ENCODE data around the gene EXOC6.
"Not testable (repeated sequence)": the region's sequence is repeated elsewhere in the genome, so short reads cannot be mapped to it uniquely, and the experiment has no call there.

EXOC6 gene

DNA sequence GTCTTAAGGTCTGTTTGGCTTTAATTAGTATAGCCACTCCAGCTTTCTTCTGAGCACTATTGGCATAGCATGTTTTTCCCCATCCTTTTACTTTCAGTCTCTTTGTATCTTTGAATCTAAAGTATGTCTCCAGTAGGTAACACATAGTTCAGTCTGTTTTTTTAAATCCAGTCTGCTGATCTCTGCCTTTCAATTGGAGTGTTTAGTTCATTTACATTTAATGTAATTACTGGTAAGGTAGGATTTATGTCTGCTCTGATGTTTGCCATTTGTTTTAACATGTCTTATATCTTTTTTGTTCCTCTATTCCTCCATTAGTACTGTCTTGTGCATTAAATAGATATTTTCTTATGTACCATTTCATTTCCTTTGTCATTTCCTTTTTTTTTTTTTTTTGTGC is 72.5 kb downstream of the EXOC6 start:
- H3K4me3 ChIP-seq = no peak overlapping the region
- TF ChIP-seq FOXP2 (optimal IDR thresholded peaks at IDR 0.05; ENCODE audit: control extremely low read depth, extremely low read length, insufficient read depth) = no peak
- TF ChIP-seq POLR2AphosphoS5 (IDR thresholded peaks at IDR 0.05; ENCODE audit: borderline replicate concordance, low read depth, low read length) = no peak
- no peak for TF ChIP-seq EZH2 (IDR thresholded peaks at IDR 0.05)
- no peaks in the 10 kb centered on the region for H3K36me3 ChIP-seq (ENCODE audit: insufficient read depth, low read length)
- H3K9me3 ChIP-seq (ENCODE audit: low read depth, low read length) = no peaks in the 10 kb centered on the region
- DNase-seq (ENCODE audit: low read depth, low spot score) = no peak
- no peak overlapping the region for H3K27ac ChIP-seq
- H3K9ac ChIP-seq (ENCODE audit: insufficient read length) = no peak overlapping the region

GRCh38 chr10:92923416-92923815 is 75.1 kb downstream of the EXOC6 start:
- DNase-seq (ENCODE audit: low read depth, low spot score) = no peak
- TF ChIP-seq FOXP2 (optimal IDR thresholded peaks at IDR 0.05; ENCODE audit: control extremely low read depth, extremely low read length, insufficient read depth) (no peak), POLR2AphosphoS5 (IDR thresholded peaks at IDR 0.05; ENCODE audit: borderline replicate concordance, low read depth, low read length) (no peak), EZH2 (IDR thresholded peaks at IDR 0.05) (no peak)
- H3K9me3 ChIP-seq (ENCODE audit: low read depth, low read length) = no peaks in the 10 kb centered on the region
- H3K4me3 ChIP-seq = no peak overlapping the region
- H3K36me3 ChIP-seq (ENCODE audit: insufficient read depth, low read length) = no peaks in the 10 kb centered on the region
- H3K27ac ChIP-seq = no peak overlapping the region
- H3K9ac ChIP-seq (ENCODE audit: insufficient read length) = no peak overlapping the region

DNA sequence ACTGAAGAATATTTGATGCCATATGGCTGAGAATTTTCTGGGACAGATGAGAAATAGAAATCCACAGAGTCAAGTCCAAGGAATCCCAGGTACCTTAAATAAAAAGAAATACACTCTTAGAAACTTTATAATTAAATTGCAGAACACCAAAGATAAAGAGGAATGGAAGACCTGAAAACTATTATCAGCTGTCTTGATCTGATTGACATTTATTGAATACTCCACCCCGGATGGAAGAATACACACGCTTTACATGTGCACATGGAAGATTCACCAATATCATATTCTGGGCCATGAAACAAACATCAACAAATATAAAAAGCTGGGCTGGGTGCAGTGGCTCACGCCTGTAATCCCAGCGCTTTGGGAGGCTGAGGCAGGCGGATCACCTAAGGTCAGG is 81.6 kb downstream of the EXOC6 start:
- Histone ChIP-seq H3K27ac (no peak overlapping the region), H3K36me3 (ENCODE audit: insufficient read depth, low read length) (peaks cover 7% of the 10 kb centered on the region), H3K9ac (ENCODE audit: insufficient read length) (no peak overlapping the region), H3K4me3 (no peak overlapping the region), H3K9me3 (ENCODE audit: low read depth, low read length) (no peaks in the 10 kb centered on the region)
- no peak for DNase-seq (ENCODE audit: low read depth, low spot score)
- no peak for TF ChIP-seq EZH2 (IDR thresholded peaks at IDR 0.05)
- no peak for TF ChIP-seq FOXP2 (optimal IDR thresholded peaks at IDR 0.05; ENCODE audit: control extremely low read depth, extremely low read length, insufficient read depth)
- no peak for TF ChIP-seq POLR2AphosphoS5 (IDR thresholded peaks at IDR 0.05; ENCODE audit: borderline replicate concordance, low read depth, low read length)

DNA sequence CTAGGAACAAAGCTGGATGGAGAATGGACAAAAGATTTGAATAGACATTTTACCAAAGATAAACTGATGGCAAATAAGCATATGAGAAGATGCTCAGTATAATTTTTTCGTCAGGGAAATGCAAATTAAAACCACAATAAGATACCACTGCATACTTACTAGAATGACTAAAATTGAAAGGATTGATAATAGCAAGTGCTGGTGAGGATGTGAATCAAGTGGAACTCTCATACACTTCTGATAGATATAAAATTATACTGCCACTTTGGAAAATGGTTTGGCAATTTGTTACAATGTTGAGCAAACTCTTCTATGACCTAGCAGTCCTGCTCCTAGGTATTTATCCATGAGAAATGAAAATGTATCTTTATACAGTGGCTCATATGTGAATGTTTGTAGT is 83.3 kb downstream of the EXOC6 start:
- H3K9ac ChIP-seq (ENCODE audit: insufficient read length) = no peak overlapping the region
- peaks cover 7% of the 10 kb centered on the region for H3K36me3 ChIP-seq (ENCODE audit: insufficient read depth, low read length)
- no peaks in the 10 kb centered on the region for H3K9me3 ChIP-seq (ENCODE audit: low read depth, low read length)
- no peak overlapping the region for H3K27ac ChIP-seq
- H3K4me3 ChIP-seq = no peak overlapping the region
- TF ChIP-seq POLR2AphosphoS5 (IDR thresholded peaks at IDR 0.05; ENCODE audit: borderline replicate concordance, low read depth, low read length) (no peak), EZH2 (IDR thresholded peaks at IDR 0.05) (no peak), FOXP2 (optimal IDR thresholded peaks at IDR 0.05; ENCODE audit: control extremely low read depth, extremely low read length, insufficient read depth) (no peak)
- no peak for DNase-seq (ENCODE audit: low read depth, low spot score)

- DNase-seq (ENCODE audit: low read depth, low spot score) = no peak
- TF ChIP-seq EZH2 (IDR thresholded peaks at IDR 0.05) = no peak
- no peak for TF ChIP-seq POLR2AphosphoS5 (IDR thresholded peaks at IDR 0.05; ENCODE audit: borderline replicate concordance, low read depth, low read length)
- TF ChIP-seq FOXP2 (optimal IDR thresholded peaks at IDR 0.05; ENCODE audit: control extremely low read depth, extremely low read length, insufficient read depth) = no peak
- no peaks in the 10 kb centered on the region for H3K36me3 ChIP-seq (ENCODE audit: insufficient read depth, low read length)
- no peak overlapping the region for H3K4me3 ChIP-seq
- no peak overlapping the region for H3K27ac ChIP-seq
- H3K9ac ChIP-seq (ENCODE audit: insufficient read length) = no peak overlapping the region
- H3K9me3 ChIP-seq (ENCODE audit: low read depth, low read length) = no peaks in the 10 kb centered on the region
Measured at GRCh38 chr10:92937876-92938275, 89.6 kb downstream of the EXOC6 start.

DNA sequence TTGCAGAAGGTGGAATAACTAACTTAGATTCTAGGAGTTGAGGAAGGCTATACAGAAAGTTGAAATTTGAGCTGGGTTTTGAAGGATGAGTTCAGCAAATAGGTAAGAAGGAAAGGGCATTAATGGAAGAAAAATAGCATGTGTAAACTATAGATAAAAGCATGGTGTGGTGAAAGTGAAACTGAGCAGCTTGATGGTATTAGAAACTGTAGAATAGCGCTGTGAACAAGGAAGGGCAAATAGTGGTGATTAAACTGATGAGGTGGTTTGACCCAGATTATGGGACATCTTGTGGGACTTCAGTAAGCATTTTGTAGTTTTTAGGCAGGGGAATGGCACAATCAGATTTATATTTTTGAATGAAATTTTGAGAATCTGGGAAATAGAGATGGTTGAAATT is 90.5 kb downstream of the EXOC6 start:
- Histone ChIP-seq H3K4me3 (no peak overlapping the region), H3K9me3 (ENCODE audit: low read depth, low read length) (no peaks in the 10 kb centered on the region), H3K27ac (no peak overlapping the region), H3K9ac (ENCODE audit: insufficient read length) (no peak overlapping the region), H3K36me3 (ENCODE audit: insufficient read depth, low read length) (no peaks in the 10 kb centered on the region)
- no peak for DNase-seq (ENCODE audit: low read depth, low spot score)
- TF ChIP-seq POLR2AphosphoS5 (IDR thresholded peaks at IDR 0.05; ENCODE audit: borderline replicate concordance, low read depth, low read length) (no peak), FOXP2 (optimal IDR thresholded peaks at IDR 0.05; ENCODE audit: control extremely low read depth, extremely low read length, insufficient read depth) (no peak), EZH2 (IDR thresholded peaks at IDR 0.05) (no peak)

- Histone ChIP-seq H3K9me3 (ENCODE audit: low read depth, low read length) (no peaks in the 10 kb centered on the region), H3K9ac (ENCODE audit: insufficient read length) (no peak overlapping the region), H3K27ac (no peak overlapping the region), H3K4me3 (no peak overlapping the region), H3K36me3 (ENCODE audit: insufficient read depth, low read length) (no peaks in the 10 kb centered on the region)
- DNase-seq (ENCODE audit: low read depth, low spot score) = no peak
- TF ChIP-seq FOXP2 (optimal IDR thresholded peaks at IDR 0.05; ENCODE audit: control extremely low read depth, extremely low read length, insufficient read depth) (no peak), POLR2AphosphoS5 (IDR thresholded peaks at IDR 0.05; ENCODE audit: borderline replicate concordance, low read depth, low read length) (no peak), EZH2 (IDR thresholded peaks at IDR 0.05) (no peak)
Measured at GRCh38 chr10:92942226-92942625, 93.9 kb downstream of the EXOC6 start.

DNA sequence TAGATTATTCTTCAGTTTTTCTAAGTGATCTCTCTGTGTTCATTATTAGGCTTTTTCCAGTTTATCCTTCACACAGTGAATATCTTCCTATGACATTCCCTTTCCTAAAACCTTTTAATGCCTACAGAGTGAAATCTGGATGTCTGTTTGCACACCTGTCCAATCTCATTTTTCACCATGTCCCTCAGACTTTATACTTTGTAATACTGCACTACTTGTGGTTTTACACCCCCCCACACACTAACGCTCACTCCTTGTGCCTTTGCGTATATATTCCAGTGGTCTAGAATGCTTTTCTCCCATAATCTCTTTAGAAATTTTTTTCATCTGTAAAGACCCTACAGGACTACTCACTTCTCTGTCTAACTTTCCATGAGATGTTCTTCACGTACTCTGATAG is 98.2 kb downstream of the EXOC6 start:
- TF ChIP-seq POLR2AphosphoS5 (IDR thresholded peaks at IDR 0.05; ENCODE audit: borderline replicate concordance, low read depth, low read length) = no peak
- TF ChIP-seq FOXP2 (optimal IDR thresholded peaks at IDR 0.05; ENCODE audit: control extremely low read depth, extremely low read length, insufficient read depth) = no peak
- TF ChIP-seq EZH2 (IDR thresholded peaks at IDR 0.05) = no peak
- no peaks in the 10 kb centered on the region for H3K36me3 ChIP-seq (ENCODE audit: insufficient read depth, low read length)
- H3K9ac ChIP-seq (ENCODE audit: insufficient read length) = no peak overlapping the region
- DNase-seq (ENCODE audit: low read depth, low spot score) = no peak
- no peak overlapping the region for H3K27ac ChIP-seq
- H3K9me3 ChIP-seq (ENCODE audit: low read depth, low read length) = no peaks in the 10 kb centered on the region
- no peak overlapping the region for H3K4me3 ChIP-seq

- not testable (repeated sequence) for H3K9ac ChIP-seq (ENCODE audit: insufficient read length); H3K4me3 ChIP-seq; DNase-seq (ENCODE audit: low read depth, low spot score); H3K27ac ChIP-seq; H3K36me3 ChIP-seq (ENCODE audit: insufficient read depth, low read length); H3K9me3 ChIP-seq (ENCODE audit: low read depth, low read length)
Measured at GRCh38 chr10:92952573-92952972, 104.3 kb downstream of the EXOC6 start.

Measured in SK-N-MC (cell line).